ENCODE measurements around the gene SAMD13.
"Not testable (repeated sequence)": the region's sequence is repeated elsewhere in the genome, so short reads cannot be mapped to it uniquely, and the experiment has no call there.

Gene SAMD13

GRCh38 chr1:84283381-84283780 lies 18.1 kb upstream of the SAMD13 start:
- TF ChIP-seq, protein P1, sequence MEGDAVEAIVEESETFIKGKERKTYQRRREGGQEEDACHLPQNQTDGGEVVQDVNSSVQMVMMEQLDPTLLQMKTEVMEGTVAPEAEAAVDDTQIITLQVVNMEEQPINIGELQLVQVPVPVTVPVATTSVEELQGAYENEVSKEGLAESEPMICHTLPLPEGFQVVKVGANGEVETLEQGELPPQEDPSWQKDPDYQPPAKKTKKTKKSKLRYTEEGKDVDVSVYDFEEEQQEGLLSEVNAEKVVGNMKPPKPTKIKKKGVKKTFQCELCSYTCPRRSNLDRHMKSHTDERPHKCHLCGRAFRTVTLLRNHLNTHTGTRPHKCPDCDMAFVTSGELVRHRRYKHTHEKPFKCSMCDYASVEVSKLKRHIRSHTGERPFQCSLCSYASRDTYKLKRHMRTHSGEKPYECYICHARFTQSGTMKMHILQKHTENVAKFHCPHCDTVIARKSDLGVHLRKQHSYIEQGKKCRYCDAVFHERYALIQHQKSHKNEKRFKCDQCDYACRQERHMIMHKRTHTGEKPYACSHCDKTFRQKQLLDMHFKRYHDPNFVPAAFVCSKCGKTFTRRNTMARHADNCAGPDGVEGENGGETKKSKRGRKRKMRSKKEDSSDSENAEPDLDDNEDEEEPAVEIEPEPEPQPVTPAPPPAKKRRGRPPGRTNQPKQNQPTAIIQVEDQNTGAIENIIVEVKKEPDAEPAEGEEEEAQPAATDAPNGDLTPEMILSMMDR (IDR thresholded peaks at IDR 0.05; ENCODE audit: extremely low read depth, missing control alignments), result no peak
- no peak for DNase-seq (ENCODE audit: low spot score)

- DNase-seq (ENCODE audit: low spot score), result no peak
- TF ChIP-seq, protein P1 (IDR thresholded peaks at IDR 0.05; ENCODE audit: extremely low read depth, missing control alignments), result no peak
Measured at GRCh38 chr1:84286071-84286470, 15.4 kb upstream of the SAMD13 start.

- DNase-seq (ENCODE audit: low spot score), result not testable (repeated sequence)
Measured at GRCh38 chr1:84287389-84287788, 14.1 kb upstream of the SAMD13 start.

DNA sequence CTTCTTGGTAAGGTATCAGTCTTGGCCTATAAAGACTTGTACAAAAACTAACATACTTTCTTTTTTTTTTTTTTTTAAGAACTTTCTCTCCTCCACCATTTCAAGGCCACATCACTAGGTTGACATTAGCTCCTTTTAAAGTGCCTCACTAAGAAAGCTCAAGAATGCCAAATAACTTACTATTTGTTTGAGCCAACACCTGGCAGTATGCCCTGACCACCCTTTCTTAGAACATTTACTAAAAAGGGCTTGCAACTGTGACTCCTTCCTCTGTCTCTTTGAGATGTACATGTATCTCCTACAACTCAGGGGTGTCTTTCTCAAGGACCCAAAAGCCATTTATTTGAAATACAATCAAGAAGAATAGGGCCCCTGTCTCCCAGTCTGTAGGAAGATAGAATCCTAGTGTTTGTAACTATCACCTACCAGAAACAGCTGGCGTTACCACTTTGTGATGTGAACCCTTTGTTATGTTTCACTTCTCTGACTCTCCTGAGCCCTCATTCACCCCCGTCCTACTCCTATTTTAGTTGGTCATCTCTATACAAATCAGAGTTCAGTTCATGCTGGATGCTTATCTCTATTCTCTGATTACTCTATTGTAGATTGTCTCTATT lies 12.2 kb upstream of the SAMD13 start:
- TF ChIP-seq, protein P1 (IDR thresholded peaks at IDR 0.05; ENCODE audit: extremely low read depth, missing control alignments), result no peak
- no peak for DNase-seq (ENCODE audit: low spot score)

DNA sequence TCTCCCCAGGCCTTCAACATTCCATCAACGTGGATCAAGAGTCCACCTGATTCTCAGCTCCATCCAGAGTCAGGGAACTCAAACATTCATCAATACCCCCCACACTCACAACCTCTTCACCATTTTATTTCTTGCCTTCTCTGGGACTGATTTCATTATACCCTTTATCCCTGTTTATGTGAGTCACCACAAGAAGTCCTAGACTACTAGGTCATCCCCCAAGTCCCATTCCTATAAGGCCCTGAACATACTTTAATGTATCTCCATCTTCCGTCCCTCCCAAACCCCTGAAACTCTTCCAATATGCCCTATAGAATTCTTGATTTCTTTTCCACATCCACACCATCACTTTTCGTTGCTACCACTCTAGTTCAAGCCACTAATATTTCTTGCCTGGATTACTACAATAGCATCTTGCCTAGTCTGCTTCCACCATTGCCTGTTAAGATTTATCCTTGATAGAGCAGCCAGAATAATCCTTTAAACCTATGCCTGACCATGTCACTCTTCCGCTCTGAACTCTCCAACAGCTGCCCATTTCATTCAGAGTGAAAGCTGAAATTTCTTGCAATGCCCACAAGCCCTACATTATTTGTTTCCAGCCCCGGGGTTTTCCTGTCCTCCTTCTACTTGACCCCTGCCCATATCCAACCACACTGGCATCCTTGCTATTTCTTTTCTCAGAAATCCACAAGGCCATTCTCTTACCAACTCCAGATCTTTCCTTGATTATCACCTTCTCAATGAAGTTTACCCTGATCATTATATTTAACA lies 9.4 kb upstream of the SAMD13 start:
- DNase-seq (ENCODE audit: low spot score), result no peak
- TF ChIP-seq, protein P1 (IDR thresholded peaks at IDR 0.05; ENCODE audit: extremely low read depth, missing control alignments), result no peak

GRCh38 chr1:84293766-84294165 lies 7.7 kb upstream of the SAMD13 start:
- no peak for DNase-seq (ENCODE audit: low spot score)
- TF ChIP-seq, protein P1 (IDR thresholded peaks at IDR 0.05; ENCODE audit: extremely low read depth, missing control alignments), result no peak

GRCh38 chr1:84294751-84295150 lies 6.8 kb upstream of the SAMD13 start:
- no peak for DNase-seq (ENCODE audit: low spot score)
- TF ChIP-seq, protein P1 (IDR thresholded peaks at IDR 0.05; ENCODE audit: extremely low read depth, missing control alignments), result no peak
